SK-N-SH treated with all-trans-retinoic acid at 6 μM for 48 hours (cell line): Measurements from ENCODE around the gene MALRD1.

Experiments used
- ATAC-seq: fragments of 200-7000 bp; cut with Tn5 transposase; 3 replicates; pipeline ENCODE4 v1.9.1; 2020; ENCODE audit warnings: mild to moderate bottlenecking, moderate library complexity
- ARNTL ChIP-seq: fragments of 450-650 bp; formaldehyde crosslinking; IDR thresholded peaks from 2 replicates; pipeline ENCODE4 v1.5.0; 2020; ENCODE audit warnings: low read depth, mild to moderate bottlenecking, moderate library complexity, borderline replicate concordance
- BACH2 ChIP-seq: fragments of 250-450 bp; sonication (Bioruptor Pico); IDR thresholded peaks from 2 replicates; pipeline ENCODE4 v1.9.0; 2021; ENCODE audit warnings: mild to moderate bottlenecking, borderline replicate concordance
- CSDC2 ChIP-seq: fragments of 250-450 bp; sonication (Bioruptor Pico); IDR thresholded peaks from 2 replicates; pipeline ENCODE4 v1.5.0; 2020; ENCODE audit warnings: mild to moderate bottlenecking, moderate library complexity
- GLIS3 ChIP-seq: fragments of 250-450 bp; sonication (Bioruptor Pico); IDR thresholded peaks from 2 replicates; pipeline ENCODE4 v1.5.0; 2020; ENCODE audit warnings: mild to moderate bottlenecking, moderate library complexity
- ISL1 ChIP-seq: fragments of 250-450 bp; sonication (Bioruptor Pico); IDR thresholded peaks from 2 replicates; pipeline ENCODE4 v2.1.2; 2022; ENCODE audit warnings: mild to moderate bottlenecking, moderate library complexity
- OSR1 ChIP-seq: fragments of 250-450 bp; sonication (Bioruptor Pico); IDR thresholded peaks from 2 replicates; pipeline ENCODE4 v1.8.0; 2022; ENCODE audit warnings: moderate library complexity, mild to moderate bottlenecking, inconsistent platforms
- PPARA ChIP-seq: fragments of 250-450 bp; sonication (Bioruptor Pico); IDR thresholded peaks from 2 replicates; pipeline ENCODE4 v1.5.0; 2020; ENCODE audit warnings: mild to moderate bottlenecking, borderline replicate concordance
- RARB ChIP-seq: fragments of 250-450 bp; sonication (Bioruptor Pico); IDR thresholded peaks from 2 replicates; pipeline ENCODE4 v1.8.0; 2021; ENCODE audit warnings: mild to moderate bottlenecking, moderate library complexity
- SNAI2 ChIP-seq: fragments of 250-450 bp; sonication (Bioruptor Pico); IDR thresholded peaks from 2 replicates; pipeline ENCODE4 v1.5.0; 2020; ENCODE audit warnings: mild to moderate bottlenecking, moderate library complexity
- TCF4 ChIP-seq: fragments of 250-450 bp; sonication (Bioruptor Pico); IDR thresholded peaks from 2 replicates; pipeline ENCODE4 v1.8.0; 2021; ENCODE audit warnings: mild to moderate bottlenecking, moderate library complexity, borderline replicate concordance
- ZC3H10 ChIP-seq: fragments of 250-450 bp; sonication (Bioruptor Pico); IDR thresholded peaks from 2 replicates; pipeline ENCODE4 v1.5.1; 2021; ENCODE audit warnings: mild to moderate bottlenecking, moderate library complexity
- ZFP30 ChIP-seq: fragments of 450-650 bp; formaldehyde crosslinking; IDR thresholded peaks from 2 replicates; pipeline ENCODE4 v1.5.0; 2022; ENCODE audit warnings: mild to moderate bottlenecking, moderate library complexity
- ZNF565 ChIP-seq: fragments of 450-650 bp; formaldehyde crosslinking; conservative IDR thresholded peaks from 2 replicates; pipeline ENCODE4 v1.5.0; 2020; ENCODE audit warnings: low read depth, mild to moderate bottlenecking, moderate library complexity
- ZNF70 ChIP-seq: fragments of 450-650 bp; formaldehyde crosslinking; IDR thresholded peaks from 2 replicates; pipeline ENCODE4 v1.5.0; 2020; ENCODE audit warnings: mild to moderate bottlenecking, moderate library complexity
- ZNF8 ChIP-seq: fragments of 450-650 bp; formaldehyde crosslinking; IDR thresholded peaks from 2 replicates; pipeline ENCODE4 v1.5.0; 2020; ENCODE audit warnings: mild to moderate bottlenecking, moderate library complexity
- TF ChIP-seq, protein P1 (sequence below): fragments of 250-450 bp; sonication (Bioruptor Pico); IDR thresholded peaks from 2 replicates; pipeline ENCODE4 v1.5.1; 2020; ENCODE audit warnings: low read depth, mild to moderate bottlenecking, moderate library complexity
- TF ChIP-seq, protein P2 (sequence below): fragments of 250-450 bp; sonication (Bioruptor Pico); IDR thresholded peaks from 2 replicates; pipeline ENCODE4 v1.8.0; 2020; ENCODE audit warnings: mild to moderate bottlenecking, moderate library complexity, borderline replicate concordance
- TF ChIP-seq, protein P3 (sequence below): fragments of 250-450 bp; sonication (Bioruptor Pico); IDR thresholded peaks from 2 replicates; pipeline ENCODE4 v1.8.0; 2021; ENCODE audit warnings: low read depth, mild to moderate bottlenecking, moderate library complexity, borderline replicate concordance
- TF ChIP-seq, protein P4 (sequence below): fragments of 250-450 bp; sonication (Bioruptor Pico); IDR thresholded peaks from 2 replicates; pipeline ENCODE4 v1.5.1; 2021; ENCODE audit warnings: mild to moderate bottlenecking, moderate library complexity

Gene MALRD1

DNA sequence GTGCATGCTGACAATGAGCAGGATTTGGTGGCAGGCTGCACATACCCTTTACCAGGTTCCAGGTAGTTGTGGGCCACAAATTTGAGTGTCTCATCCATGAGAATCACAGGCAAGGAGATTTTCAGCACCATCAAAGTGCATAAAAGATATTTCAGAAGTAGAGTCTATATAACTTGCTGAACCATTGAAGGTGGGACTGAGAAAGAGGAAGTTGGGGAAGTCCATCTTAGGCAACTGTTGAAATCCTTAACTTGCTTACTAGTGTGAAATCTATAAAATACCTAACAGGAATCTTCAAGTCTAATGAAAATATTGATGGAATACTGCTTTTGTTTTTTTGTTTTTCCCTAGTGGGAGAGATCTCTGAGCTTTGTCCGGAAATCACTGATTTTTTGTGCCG, 442.6 kb downstream of the MALRD1 start:
- ATAC-seq, result no peak
- no peak for TF ChIP-seq ISL1 (CRISPR knock-in tag)
- no peak for TF ChIP-seq RARB (CRISPR knock-in tag)
- TF ChIP-seq ZNF565, result no peak
- TF ChIP-seq CSDC2 (CRISPR knock-in tag), result no peak
- no peak for TF ChIP-seq ZNF8 (CRISPR knock-in tag)
- TF ChIP-seq ARNTL (CRISPR knock-in tag), result no peak
- TF ChIP-seq SNAI2, result no peak
- no peak for TF ChIP-seq PPARA (CRISPR knock-in tag)
- TF ChIP-seq, all 23 proteins: peak for 0

DNA sequence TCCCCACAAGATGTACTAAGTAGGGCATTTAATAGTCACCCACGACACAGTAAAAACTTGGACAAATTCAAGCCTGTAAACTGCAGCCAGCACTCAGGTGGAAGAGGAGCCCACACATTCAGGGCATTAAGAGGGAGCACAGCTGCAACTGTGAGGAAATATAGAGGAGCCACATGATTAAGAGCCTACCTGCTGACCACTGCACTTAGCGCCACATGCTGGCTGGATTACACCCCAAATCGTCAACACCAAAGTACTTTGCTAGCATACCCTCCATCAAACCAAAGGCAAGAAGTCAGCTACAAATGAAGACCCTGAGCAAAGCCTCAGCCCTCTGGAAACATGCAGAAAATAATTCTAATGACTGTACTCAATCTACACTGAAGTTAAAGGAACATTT, 445.3 kb downstream of the MALRD1 start:
- no peak for ATAC-seq

DNA sequence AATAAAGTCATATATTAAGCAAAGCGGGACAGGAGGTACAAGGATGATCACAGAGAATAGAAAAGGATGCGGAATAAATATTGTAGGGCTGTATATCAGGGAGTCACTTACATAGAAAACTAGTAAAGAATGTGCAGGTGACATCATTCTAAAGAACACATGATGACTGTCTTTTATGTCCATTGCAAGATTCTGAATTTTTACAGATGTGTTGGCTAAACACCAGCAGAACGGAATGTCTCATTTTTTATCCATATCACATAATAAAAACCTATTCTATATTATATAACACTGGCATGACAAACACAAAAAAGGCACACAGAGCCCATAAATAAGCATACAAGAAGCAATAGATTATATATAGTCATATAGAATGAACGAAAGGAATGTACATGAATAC, 448.4 kb downstream of the MALRD1 start:
- TF ChIP-seq, protein P1, sequence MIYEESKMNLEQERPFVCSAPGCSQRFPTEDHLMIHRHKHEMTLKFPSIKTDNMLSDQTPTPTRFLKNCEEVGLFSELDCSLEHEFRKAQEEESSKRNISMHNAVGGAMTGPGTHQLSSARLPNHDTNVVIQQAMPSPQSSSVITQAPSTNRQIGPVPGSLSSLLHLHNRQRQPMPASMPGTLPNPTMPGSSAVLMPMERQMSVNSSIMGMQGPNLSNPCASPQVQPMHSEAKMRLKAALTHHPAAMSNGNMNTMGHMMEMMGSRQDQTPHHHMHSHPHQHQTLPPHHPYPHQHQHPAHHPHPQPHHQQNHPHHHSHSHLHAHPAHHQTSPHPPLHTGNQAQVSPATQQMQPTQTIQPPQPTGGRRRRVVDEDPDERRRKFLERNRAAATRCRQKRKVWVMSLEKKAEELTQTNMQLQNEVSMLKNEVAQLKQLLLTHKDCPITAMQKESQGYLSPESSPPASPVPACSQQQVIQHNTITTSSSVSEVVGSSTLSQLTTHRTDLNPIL (CRISPR knock-in tag), result no peak
- TF ChIP-seq, protein P2, sequence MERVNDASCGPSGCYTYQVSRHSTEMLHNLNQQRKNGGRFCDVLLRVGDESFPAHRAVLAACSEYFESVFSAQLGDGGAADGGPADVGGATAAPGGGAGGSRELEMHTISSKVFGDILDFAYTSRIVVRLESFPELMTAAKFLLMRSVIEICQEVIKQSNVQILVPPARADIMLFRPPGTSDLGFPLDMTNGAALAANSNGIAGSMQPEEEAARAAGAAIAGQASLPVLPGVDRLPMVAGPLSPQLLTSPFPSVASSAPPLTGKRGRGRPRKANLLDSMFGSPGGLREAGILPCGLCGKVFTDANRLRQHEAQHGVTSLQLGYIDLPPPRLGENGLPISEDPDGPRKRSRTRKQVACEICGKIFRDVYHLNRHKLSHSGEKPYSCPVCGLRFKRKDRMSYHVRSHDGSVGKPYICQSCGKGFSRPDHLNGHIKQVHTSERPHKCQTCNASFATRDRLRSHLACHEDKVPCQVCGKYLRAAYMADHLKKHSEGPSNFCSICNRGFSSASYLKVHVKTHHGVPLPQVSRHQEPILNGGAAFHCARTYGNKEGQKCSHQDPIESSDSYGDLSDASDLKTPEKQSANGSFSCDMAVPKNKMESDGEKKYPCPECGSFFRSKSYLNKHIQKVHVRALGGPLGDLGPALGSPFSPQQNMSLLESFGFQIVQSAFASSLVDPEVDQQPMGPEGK, result no peak
- TF ChIP-seq ZNF70 (CRISPR knock-in tag) (no peak), TCF4 (CRISPR knock-in tag) (no peak), GLIS3 (CRISPR knock-in tag) (no peak), OSR1 (CRISPR knock-in tag) (no peak), CSDC2 (CRISPR knock-in tag) (no peak), ZFP30 (no peak), SNAI2 (no peak), ZC3H10 (CRISPR knock-in tag) (no peak), BACH2 (no peak)
- TF ChIP-seq, protein P3, sequence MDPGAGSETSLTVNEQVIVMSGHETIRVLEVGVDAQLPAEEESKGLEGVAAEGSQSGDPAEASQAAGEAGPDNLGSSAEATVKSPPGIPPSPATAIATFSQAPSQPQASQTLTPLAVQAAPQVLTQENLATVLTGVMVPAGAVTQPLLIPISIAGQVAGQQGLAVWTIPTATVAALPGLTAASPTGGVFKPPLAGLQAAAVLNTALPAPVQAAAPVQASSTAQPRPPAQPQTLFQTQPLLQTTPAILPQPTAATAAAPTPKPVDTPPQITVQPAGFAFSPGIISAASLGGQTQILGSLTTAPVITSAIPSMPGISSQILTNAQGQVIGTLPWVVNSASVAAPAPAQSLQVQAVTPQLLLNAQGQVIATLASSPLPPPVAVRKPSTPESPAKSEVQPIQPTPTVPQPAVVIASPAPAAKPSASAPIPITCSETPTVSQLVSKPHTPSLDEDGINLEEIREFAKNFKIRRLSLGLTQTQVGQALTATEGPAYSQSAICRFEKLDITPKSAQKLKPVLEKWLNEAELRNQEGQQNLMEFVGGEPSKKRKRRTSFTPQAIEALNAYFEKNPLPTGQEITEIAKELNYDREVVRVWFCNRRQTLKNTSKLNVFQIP (CRISPR knock-in tag), result no peak
- TF ChIP-seq, protein P4, sequence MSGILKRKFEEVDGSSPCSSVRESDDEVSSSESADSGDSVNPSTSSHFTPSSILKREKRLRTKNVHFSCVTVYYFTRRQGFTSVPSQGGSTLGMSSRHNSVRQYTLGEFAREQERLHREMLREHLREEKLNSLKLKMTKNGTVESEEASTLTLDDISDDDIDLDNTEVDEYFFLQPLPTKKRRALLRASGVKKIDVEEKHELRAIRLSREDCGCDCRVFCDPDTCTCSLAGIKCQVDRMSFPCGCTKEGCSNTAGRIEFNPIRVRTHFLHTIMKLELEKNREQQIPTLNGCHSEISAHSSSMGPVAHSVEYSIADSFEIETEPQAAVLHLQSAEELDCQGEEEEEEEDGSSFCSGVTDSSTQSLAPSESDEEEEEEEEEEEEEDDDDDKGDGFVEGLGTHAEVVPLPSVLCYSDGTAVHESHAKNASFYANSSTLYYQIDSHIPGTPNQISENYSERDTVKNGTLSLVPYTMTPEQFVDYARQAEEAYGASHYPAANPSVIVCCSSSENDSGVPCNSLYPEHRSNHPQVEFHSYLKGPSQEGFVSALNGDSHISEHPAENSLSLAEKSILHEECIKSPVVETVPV (CRISPR knock-in tag), result no peak
- TF ChIP-seq, all 23 proteins: peak for 0
- no peak for ATAC-seq

More for the DNA sequence above, 445.3 kb downstream of the MALRD1 start:
- TF ChIP-seq ARNTL (CRISPR knock-in tag) (no peak), PPARA (CRISPR knock-in tag) (no peak), BACH2 (no peak), CSDC2 (CRISPR knock-in tag) (no peak), GLIS3 (CRISPR knock-in tag) (no peak), OSR1 (CRISPR knock-in tag) (no peak), ZFP30 (no peak)
- TF ChIP-seq, protein P4 (CRISPR knock-in tag), result no peak
- TF ChIP-seq, protein P2, result no peak
